HEK293T (cell line): Measurements from ENCODE around the gene TCF21.

Source experiments
- ARNT ChIP-seq: fragments of 450-650 bp; IDR thresholded peaks from 2 replicates; pipeline ENCODE4 v1.6.1; 2017; ENCODE audit warnings: mild to moderate bottlenecking
- BHLHE40 ChIP-seq: fragments of 450-650 bp; IDR thresholded peaks from 2 replicates; pipeline ENCODE4 v1.6.1; 2016; ENCODE audit warnings: mild to moderate bottlenecking, moderate library complexity, borderline replicate concordance
- CTBP1 ChIP-seq: fragments of 450-650 bp; IDR thresholded peaks from 2 replicates; pipeline ENCODE4 v1.6.1; 2016; ENCODE audit warnings: borderline replicate concordance
- ELF4 ChIP-seq: fragments of 450-650 bp; IDR thresholded peaks from 2 replicates; pipeline ENCODE4 v1.6.1; 2017; ENCODE audit warnings: antibody characterized with exemption
- FOXA1 ChIP-seq: fragments of 450-650 bp; IDR thresholded peaks from 2 replicates; pipeline ENCODE4 v1.6.1; 2016; ENCODE audit warnings: mild to moderate bottlenecking
- FOXK2 ChIP-seq: fragments of 450-650 bp; IDR thresholded peaks from 2 replicates; pipeline ENCODE4 v1.6.1; 2016; ENCODE audit warnings: mild to moderate bottlenecking
- FOXM1 ChIP-seq: fragments of 450-650 bp; IDR thresholded peaks from 2 replicates; pipeline ENCODE4 v1.6.1; 2017; ENCODE audit warnings: mild to moderate bottlenecking, borderline replicate concordance
- HDGF ChIP-seq: fragments of 450-650 bp; IDR thresholded peaks from 2 replicates; pipeline ENCODE4 v1.6.1; 2017; ENCODE audit warnings: antibody characterized with exemption, borderline replicate concordance
- NFRKB ChIP-seq: fragments of 450-650 bp; IDR thresholded peaks from 2 replicates; pipeline ENCODE4 v1.6.1; 2016; ENCODE audit warnings: mild to moderate bottlenecking, moderate library complexity
- SP1 ChIP-seq: fragments of 450-650 bp; IDR thresholded peaks from 2 replicates; pipeline ENCODE4 v1.6.1; 2017
- SUZ12 ChIP-seq: fragments of 450-650 bp; IDR thresholded peaks from 2 replicates; pipeline ENCODE4 v1.6.1; 2016; ENCODE audit warnings: mild to moderate bottlenecking
- TARDBP ChIP-seq: fragments of 450-650 bp; IDR thresholded peaks from 2 replicates; pipeline ENCODE4 v1.6.1; 2016
- ZNF384 ChIP-seq: fragments of 450-650 bp; IDR thresholded peaks from 2 replicates; pipeline ENCODE4 v1.6.1; 2016
- TF ChIP-seq, protein P1 (sequence below): fragments of 450-650 bp; IDR thresholded peaks from 2 replicates; pipeline ENCODE4 v1.6.1; 2016

DNA sequence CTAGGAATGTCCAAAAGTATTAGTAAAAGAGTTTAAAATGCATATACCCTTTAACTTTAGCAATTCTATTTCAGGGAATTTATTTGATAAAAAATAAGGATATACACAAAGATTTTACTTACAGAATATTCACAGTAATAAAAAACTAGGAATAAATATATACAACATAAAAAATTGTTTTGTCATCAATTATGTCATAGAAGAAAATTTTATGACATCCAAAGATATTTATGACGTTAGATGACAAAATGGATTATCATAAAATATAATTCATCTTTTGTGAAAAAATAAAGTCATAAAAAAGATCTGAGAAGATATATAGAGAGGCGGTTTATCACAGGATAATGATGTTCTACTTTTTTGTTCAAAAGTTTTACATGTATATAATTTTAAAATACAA is 32.0 kb upstream of the TCF21 start:
- TF ChIP-seq FOXK2 (no peak), BHLHE40 (no peak), ARNT (no peak), ELF4 (no peak), FOXM1 (no peak), ZNF384 (no peak), SUZ12 (no peak), SP1 (no peak), TARDBP (no peak), FOXA1 (no peak), NFRKB (no peak), CTBP1 (no peak), HDGF (no peak)
- TF ChIP-seq, protein P1, sequence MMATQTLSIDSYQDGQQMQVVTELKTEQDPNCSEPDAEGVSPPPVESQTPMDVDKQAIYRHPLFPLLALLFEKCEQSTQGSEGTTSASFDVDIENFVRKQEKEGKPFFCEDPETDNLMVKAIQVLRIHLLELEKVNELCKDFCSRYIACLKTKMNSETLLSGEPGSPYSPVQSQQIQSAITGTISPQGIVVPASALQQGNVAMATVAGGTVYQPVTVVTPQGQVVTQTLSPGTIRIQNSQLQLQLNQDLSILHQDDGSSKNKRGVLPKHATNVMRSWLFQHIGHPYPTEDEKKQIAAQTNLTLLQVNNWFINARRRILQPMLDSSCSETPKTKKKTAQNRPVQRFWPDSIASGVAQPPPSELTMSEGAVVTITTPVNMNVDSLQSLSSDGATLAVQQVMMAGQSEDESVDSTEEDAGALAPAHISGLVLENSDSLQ: 0 out of 2 replicates have a peak, but pooled peaks have one; percentile 10
